ENCODE measurements around the gene TOM1L2.
"Not testable (repeated sequence)": the region's sequence is repeated elsewhere in the genome, so short reads cannot be mapped to it uniquely, and the experiment has no call there.

The TOM1L2 gene

GRCh38 chr17:17816831-17817551, 155.2 kb downstream of the TOM1L2 start:
- no peak for DNase-seq (ENCODE audit: low read depth)

- no peak for DNase-seq (ENCODE audit: low read depth)
These were observed 155.9 kb downstream of the TOM1L2 start for GRCh38 chr17:17816240-17816814.

DNA sequence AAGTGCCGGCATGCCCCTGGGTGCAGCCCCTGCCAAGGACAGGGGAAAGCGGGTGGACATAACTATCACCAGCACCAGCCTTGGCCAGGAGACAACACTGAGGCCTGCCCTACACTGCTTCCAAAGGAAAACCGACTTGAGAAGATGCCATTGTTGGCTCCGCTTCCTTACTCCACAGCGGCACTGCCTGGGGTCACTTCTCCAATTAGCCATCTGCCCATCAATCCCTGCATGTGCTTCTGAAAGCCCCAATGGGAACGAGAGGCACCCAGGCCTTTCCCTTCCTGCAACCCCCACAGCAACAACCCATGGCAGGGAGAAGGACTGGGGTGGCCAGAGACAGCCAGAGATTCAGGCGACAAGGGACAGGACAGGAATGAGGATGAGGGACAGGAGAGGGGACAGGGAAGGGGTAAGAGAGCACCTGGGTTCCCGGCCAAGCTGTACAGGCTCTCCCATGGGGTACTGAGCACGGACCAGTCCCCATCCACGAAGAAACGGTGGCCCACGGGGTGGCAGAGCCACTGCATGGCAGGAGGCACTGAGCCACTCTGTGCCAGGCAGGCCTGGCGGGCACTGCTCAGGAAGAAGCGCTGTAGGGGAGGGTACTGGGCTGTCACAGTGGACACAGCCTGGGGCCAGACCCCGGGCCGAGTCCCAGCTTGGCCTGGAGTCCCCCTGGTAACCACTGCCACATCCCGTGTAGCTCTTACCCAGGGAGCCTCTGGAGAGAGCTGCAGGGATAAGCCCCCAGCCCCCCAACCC, 156.6 kb downstream of the TOM1L2 start:
- no peak for DNase-seq (ENCODE audit: low read depth)

DNA sequence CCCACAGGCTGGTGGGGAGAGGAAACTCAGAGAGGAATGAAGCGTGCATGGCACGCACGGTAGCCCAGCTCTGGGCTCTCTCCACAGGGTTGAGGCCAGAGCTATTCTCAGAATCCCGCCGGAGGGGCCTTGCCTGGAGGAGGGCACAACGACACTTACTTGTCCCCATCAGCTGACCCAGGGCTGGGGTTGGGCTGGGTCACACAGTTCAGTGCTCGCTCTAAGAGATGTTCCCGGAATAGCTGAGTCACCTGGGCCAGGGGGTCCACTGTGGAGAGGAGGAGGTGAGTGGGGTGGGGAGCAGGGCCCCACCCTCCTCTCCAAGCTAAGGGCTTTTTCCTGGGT, 157.2 kb downstream of the TOM1L2 start:
- no peak for DNase-seq (ENCODE audit: low read depth)

GRCh38 chr17:17814162-17815061, 157.8 kb downstream of the TOM1L2 start:
- DNase-seq (ENCODE audit: low read depth) = no peak

- DNase-seq (ENCODE audit: low read depth) = no peak
These were observed 158.5 kb downstream of the TOM1L2 start for GRCh38 chr17:17813725-17814095.

DNA sequence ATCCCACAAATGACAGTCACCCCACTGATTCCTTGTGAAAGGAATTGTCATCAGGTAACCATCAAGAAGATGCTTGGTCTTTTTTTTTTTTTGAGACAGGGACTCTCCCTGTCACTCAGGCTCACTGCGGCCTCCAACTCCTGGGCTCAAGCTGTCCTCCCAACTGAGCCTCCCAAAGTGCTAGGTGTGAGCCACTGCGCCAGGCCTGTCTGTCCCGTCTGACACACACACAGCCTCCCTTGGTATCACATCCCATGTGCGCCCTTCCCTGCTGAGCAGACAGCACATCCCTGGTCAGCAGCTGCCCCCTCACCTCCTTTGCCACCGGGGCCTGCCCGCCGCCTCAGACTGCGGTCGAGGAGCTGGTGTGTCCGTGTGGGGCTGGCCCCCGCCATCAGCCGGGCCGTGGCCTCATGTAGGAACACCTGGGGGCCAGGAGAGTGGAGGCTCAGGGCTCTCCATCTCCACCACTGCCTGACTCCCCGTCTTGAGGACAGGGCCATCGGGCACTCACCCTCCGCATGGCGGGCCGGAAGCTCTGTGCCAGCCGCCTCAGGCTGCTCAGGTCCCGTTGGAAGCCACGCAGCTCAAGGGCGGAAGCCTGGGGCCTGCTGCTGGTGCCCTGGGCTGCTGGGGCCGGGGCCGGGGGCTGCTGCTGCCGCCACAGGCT, 159.0 kb downstream of the TOM1L2 start:
- DNase-seq (ENCODE audit: low read depth) = no peak

DNA sequence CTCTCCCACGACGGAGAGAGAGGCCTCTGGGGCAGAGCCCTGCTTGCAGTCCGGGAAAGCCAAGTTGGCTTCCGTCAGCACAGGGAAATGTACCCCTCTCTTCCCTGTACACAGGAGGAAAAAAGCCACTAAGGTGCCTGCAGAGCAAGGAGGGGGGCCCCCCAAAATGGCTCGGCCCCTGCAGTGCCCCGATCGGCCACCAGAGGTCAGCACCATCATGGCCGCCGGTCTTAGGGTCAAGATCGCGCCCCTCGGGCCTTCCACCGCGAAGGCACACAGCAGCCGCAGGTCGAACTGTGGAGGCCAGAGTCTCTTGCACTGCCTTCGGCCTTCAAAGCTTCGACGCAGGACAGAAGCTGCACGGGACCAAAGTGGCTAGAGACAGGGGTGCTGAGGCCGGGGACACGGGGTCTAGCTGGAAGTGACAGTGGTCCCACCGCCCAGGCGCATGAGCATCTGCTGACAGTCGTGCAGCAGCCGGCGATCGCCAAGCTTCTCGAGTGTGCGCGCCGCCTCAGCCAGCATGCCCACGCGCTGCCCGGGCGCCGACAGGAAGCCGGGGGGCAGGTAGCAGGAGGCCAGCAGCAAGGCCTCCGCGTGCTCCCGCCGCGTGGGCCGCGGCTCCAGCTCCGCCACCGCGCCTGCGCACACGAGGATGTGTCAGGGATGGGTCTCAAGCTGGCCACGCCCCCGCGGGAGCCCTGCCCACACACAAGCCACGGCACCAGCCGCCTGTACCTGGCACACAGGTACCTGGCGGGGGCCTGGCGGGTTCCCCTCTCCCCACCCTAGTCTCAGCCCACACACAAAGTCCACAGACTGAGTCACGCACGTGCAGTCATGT, 159.8 kb downstream of the TOM1L2 start:
- no peak for DNase-seq (ENCODE audit: low read depth)

DNA sequence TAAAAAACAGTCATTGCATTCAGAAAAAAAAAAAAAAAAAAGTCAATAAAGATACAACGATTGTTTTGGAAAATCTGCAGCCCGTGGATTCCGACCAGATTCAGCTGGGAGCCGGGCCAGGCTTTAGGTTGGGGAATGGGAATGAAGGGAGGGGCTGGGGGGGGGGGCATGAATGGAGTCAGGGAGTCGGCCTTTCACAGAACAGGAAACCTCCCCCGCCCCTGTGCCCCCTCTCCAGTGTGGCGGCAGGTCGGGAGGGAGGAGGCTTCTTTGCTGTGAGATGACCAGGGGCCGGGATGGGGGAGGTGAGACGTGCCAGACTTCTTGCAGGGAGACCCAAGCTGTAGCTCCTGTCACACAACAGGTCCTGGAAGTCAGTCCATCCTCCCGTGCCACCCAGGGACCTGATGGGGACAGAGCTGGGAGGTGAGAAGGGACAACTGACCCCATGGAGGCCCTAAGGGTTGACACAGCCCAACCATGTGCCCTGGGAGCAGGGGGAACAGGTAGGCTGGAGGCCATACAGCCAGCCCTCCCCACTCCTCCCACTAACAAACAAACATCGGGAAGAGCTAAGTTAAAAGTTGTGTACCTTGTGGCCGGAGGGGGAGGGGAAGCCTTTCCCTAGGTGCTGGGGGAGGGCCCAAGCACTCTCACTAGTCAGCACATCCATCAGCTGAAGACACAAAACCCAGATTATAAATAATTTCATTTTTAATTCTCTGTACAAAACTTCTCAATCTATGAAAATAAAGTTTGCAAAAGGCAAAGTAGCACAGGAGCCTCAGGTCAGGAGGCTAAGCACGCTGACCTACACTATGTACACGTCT, 160.6 kb downstream of the TOM1L2 start:
- DNase-seq (ENCODE audit: low read depth) = no peak

DNA sequence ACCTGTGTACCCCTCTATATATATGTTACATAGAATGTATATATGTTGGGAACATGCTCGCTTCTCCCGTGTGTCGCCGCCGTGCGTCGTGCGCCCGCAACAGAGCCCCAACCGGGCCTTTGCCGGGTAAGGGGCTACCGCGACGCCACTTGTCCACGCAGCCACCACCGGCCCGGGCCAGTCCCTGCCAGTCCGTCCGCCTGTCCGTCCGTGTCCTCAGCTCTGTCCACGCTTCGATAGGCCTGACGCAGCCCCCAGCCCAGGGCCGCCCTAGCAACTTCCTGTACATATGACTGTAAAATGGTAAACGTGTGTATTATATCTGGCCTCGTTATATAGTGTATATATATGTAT, 161.3 kb downstream of the TOM1L2 start:
- no peak for DNase-seq (ENCODE audit: low read depth)

GRCh38 chr17:17810084-17810894, 161.9 kb downstream of the TOM1L2 start:
- DNase-seq (ENCODE audit: low read depth) = no peak

DNA sequence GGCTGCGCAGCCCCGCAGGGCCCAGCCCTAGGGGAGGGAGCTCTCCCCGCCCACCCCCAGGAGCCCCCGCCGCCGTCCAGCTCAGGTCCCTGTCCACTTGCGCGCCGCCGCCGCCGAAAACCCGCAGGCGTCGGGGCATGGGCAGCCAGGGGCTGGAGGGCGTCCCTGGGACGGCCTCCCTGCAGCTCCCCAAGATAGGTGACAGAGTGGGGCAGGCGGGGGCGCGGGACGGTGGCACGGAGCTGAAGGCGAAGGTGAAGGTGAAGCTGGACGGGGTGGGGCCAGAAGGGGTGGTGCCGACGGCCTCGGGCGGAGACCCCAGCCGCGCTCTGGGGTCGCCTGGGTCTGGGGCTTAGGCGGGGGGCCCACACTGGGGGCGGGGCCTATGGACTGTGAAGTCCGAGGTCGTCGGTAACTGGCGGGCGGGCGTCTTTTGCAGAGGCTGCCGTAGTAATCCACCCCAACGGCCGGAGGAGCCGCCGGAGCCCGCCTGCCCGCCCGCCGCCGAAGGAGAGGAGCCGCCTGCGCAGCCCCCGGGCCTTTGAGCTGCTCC, 162.6 kb downstream of the TOM1L2 start:
- DNase-seq (ENCODE audit: low read depth) = no peak

GRCh38 chr17:17808706-17809432, 163.3 kb downstream of the TOM1L2 start:
- DNase-seq (ENCODE audit: low read depth) = no peak

DNA sequence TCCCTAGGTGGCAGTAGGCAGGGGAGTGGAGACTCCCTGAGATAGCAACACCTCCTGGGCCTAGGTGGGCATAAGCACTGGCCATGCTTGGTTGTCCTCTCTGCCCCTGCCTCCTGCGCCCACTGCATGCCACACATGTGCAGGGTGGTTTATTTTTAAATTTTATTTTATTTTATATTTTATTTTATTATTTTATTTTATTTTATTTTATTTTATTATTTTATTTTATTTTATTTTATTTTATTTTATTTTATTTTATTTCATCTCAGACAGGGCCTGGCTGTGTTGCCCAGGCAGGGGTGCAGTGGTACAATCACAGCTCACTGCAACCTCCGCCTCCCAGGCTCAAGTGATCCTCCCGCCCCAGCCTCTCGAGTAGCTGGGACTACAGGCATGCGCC, 164.0 kb downstream of the TOM1L2 start:
- not testable (repeated sequence) for DNase-seq (ENCODE audit: low read depth)

- DNase-seq (ENCODE audit: low read depth) = no peak
These were observed 164.8 kb downstream of the TOM1L2 start for GRCh38 chr17:17807440-17807839.

DNA sequence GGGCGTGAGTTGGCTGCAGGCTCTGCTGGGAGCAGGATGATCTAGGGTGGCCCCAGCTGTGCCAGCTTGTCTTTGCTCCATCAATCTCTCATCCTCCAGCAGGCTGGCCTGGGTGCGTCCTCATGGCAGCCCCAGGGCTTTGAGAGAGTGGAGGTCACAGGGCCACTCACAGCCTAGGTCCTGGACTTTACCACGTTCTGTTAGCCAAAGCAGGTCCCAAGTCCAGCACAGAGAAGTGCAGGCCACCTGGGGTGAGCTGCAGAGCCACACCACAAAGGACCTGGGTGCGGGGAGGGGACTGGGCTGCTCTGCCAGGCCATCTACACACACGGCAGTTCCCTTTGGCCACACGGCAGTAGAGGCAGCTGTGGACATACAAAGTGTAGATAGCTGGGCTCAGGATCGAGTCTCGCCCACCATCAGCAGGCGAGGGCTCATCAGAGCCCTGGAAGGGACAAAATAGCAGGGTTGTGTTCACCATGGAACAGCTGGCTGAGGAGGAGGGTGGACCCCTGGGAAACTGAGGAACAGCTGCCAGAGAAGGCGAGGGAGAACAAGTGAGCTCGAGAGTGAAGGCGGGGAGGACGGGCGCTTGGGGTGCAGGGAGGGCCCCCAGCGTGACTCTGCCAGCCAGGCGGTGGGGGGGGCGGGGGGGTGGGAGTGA, 165.5 kb downstream of the TOM1L2 start:
- DNase-seq (ENCODE audit: low read depth) = no peak

DNA sequence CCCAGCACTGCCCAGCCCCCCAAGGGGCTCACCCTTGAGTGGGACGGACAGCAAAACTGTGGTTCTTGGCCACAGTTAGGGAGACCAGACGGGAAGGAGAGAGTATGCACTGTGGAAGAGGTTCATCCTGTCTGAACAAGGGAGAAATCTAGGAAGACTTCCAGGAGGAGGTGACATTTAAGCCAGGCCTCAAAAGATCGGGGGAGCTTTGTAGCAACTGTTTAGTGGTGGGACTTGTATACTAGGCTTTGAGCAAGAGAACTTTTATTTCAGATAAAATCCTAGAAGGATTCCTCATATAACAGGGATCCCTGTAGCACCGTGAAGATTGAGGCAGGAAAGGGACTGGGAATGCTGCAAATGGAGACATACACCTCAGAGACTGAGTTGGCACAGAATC, 166.2 kb downstream of the TOM1L2 start:
- no peak for DNase-seq (ENCODE audit: low read depth)

- no peak for DNase-seq (ENCODE audit: low read depth)
These were observed 166.6 kb downstream of the TOM1L2 start for GRCh38 chr17:17805575-17805974.

Data from non-pigmented ciliary epithelial cell (primary cell).